ENCODE data around the gene GOLM1.

GRCh38 chr9:86005253-86005775 is 94.0 kb downstream of the GOLM1 start:
- TF ChIP-seq ARNTL (CRISPR knock-in tag; IDR thresholded peaks at IDR 0.05; ENCODE audit: borderline replicate concordance, low read depth) (no peak), RARB (CRISPR knock-in tag; IDR thresholded peaks at IDR 0.05) (no peak), ZNF70 (CRISPR knock-in tag; IDR thresholded peaks at IDR 0.05) (no peak), TOX (CRISPR knock-in tag; IDR thresholded peaks at IDR 0.05; ENCODE audit: borderline replicate concordance) (no peak), SNAI2 (CRISPR knock-in tag; IDR thresholded peaks at IDR 0.05) (no peak), PPARA (CRISPR knock-in tag; IDR thresholded peaks at IDR 0.05; ENCODE audit: borderline replicate concordance) (no peak), ZC3H10 (CRISPR knock-in tag; IDR thresholded peaks at IDR 0.05) (no peak)

Data from SK-N-SH treated with all-trans-retinoic acid at 6 μM for 48 hours (cell line).